ENCODE measurements around the gene KMT5B. TPM values are rescaled to one million over a fixed set of nuclear protein-coding genes. Genes with fewer than 3 reads are reported as not detected.

Gene KMT5B
- polyA plus RNA-seq, 2 of the 4 experiments (the other 2 are of a cell fraction) = 15.2 to 27.1 TPM

DNA sequence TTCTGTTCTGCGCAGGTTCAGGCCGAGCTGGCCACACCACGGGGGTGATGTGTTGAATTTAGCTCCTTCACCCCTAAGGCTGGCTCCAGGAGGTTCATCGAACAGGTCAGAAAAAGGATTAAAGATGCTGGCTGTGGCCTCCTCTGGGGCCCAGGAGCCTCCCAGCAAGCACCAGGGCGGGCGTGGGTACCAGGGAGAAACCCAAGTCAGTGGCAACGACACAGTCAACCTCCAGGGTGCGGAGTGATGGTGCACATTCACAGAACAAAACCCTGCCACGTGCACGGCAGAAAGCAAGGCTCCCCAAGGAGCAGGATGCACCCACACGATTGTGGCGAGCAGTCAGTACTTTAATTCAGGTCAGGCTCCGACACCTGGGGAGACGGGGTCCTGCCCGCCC is 47.9 kb upstream of the KMT5B start:
- no peak for TF ChIP-seq POLR2A (IDR thresholded peaks at IDR 0.05; ENCODE audit: low read length)
- CTCF ChIA-PET = interaction anchor here (0.6 to 7.0 kb wide), 4 partner anchors 11 to 189 kb away, joined by 3 to 131 read pairs (median 30); partner anchors contain the start of gene C11orf24
- Histone ChIP-seq H3K4me3 (no peak overlapping the region), H3K4me2 (no peak overlapping the region), H3K9me3 (no peaks in the 10 kb centered on the region), H3K27ac (no peak overlapping the region), H3K4me1 (peaks cover 15% of the 10 kb centered on the region)
- WGBS (ENCODE audit: missing lambda C conversion rate) = 86% methylated on average over 15 of the region's 15 CpGs
- no peak for FAIRE-seq
- DNase-seq (ENCODE audit: low read depth in 1 of 2, low spot score in 1 of 2) = no peak
- no peak for ATAC-seq
- POLR2A ChIA-PET = interaction anchor here (2.4 kb wide), 1 partner anchor 11 kb away, joined by 13 read pairs; the partner anchor contains the start of gene C11orf24

DNA sequence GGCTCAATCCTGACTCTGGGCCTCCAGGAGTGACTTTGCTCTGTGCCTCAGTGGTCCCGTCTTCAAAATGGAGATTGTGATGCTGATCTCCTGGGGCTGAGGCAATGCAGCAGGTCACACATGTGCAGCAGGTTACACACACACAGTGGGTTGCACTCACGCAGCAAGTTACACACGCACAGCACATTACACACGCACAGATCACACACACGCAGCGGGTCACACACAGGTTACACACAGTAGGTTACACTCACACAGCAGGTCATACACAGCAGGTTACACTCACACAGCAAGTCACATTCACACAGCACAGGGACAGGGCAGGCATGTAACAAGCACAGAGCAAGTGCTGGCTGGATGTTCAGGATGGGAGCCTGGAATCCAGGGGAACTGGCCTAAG is 47.4 kb upstream of the KMT5B start:
- no peak for FAIRE-seq

DNA sequence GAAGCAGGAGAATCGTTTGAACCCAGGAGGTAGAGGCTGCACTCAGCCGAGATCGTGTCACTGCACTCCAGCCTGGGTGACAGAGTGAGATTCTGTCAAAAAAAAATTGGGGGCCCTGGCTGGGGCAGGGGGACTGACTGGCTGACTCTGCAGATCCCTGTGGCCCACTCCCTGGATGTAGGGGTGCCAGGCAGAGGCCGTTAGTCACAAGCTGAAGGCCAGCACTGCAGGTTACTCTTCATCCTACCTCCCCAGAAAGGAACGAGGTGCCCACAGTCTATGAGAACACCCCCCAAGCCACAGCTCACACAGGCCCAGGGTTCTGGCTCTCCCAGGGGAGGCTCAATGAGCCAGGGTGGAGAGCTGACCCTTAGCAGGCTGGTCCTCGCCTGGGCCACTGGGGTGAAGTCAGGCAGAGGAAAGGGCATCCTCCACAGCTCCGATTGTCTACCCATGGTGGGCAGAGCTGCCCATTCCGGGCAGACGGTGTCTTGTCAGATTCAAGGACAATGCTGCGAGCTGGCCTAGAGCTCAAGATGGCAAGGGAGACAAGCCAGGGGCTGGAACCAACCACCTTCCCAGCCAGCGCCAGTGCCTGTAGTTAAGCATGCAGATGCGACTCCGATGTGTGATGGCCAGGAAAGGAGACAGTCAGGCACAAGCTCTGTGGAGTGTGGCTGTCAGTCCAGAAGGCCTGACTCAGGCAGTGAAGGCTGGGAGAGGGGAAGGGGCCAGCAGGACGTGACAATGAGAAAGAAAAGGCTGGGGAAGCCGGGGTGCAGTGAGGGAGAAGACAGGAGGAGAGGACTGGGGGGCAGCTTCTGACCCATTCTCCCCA is 46.2 kb upstream of the KMT5B start:
- 93% methylated on average over 15 of the region's 15 CpGs for WGBS (ENCODE audit: missing lambda C conversion rate)
- Histone ChIP-seq H3K4me2 (no peak overlapping the region), H3K27ac (no peak overlapping the region), H3K4me1 (peaks cover 15% of the 10 kb centered on the region), H3K9me3 (no peaks in the 10 kb centered on the region), H3K4me3 (no peak overlapping the region)
- DNase-seq (ENCODE audit: low read depth in 1 of 2, low spot score in 1 of 2) (no peak), ATAC-seq (no peak), FAIRE-seq (no peak)
- ChIA-PET CTCF (interaction anchor here (0.9 to 7.0 kb wide), 12 partner anchors 10 to 188 kb away, joined by 3 to 131 read pairs (median 4); partner anchors contain the start of gene C11orf24), POLR2A (interaction anchor here (2.4 kb wide), 1 partner anchor 13 kb away, joined by 13 read pairs; the partner anchor contains the start of gene C11orf24)
- no peak for TF ChIP-seq RARB (CRISPR knock-in tag; IDR thresholded peaks at IDR 0.05)

More for the DNA sequence above, 47.4 kb upstream of the KMT5B start:
- ATAC-seq (no peak), DNase-seq (ENCODE audit: low read depth in 1 of 2, low spot score in 1 of 2) (no peak)
- ChIA-PET POLR2A (interaction anchor here (2.4 kb wide), 1 partner anchor 12 kb away, joined by 13 read pairs; the partner anchor contains the start of gene C11orf24), CTCF (interaction anchor here (1.0 to 7.0 kb wide), 8 partner anchors 11 to 187 kb away, joined by 3 to 131 read pairs (median 20); partner anchors contain the start of gene C11orf24)
- 93% methylated on average over 6 of the region's 6 CpGs for WGBS (ENCODE audit: missing lambda C conversion rate)
- no peak overlapping the region for H3K27ac ChIP-seq
- H3K4me2 ChIP-seq = no peak overlapping the region
- H3K9me3 ChIP-seq = no peaks in the 10 kb centered on the region
- TF ChIP-seq RNF2 (IDR thresholded peaks at IDR 0.05; ENCODE audit: borderline replicate concordance, low read depth) (no peak), ZC3H11A (IDR thresholded peaks at IDR 0.05) (no peak), CHD2 (IDR thresholded peaks at IDR 0.05; ENCODE audit: low read length, partially characterized antibody) (no peak), PHF8 (IDR thresholded peaks at IDR 0.05; ENCODE audit: borderline replicate concordance, low read depth) (no peak)
- TF ChIP-seq, protein P1, sequence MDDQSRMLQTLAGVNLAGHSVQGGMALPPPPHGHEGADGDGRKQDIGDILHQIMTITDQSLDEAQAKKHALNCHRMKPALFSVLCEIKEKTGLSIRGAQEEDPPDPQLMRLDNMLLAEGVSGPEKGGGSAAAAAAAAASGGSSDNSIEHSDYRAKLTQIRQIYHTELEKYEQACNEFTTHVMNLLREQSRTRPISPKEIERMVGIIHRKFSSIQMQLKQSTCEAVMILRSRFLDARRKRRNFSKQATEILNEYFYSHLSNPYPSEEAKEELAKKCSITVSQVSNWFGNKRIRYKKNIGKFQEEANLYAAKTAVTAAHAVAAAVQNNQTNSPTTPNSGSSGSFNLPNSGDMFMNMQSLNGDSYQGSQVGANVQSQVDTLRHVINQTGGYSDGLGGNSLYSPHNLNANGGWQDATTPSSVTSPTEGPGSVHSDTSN (IDR thresholded peaks at IDR 0.05) = no peak
- TF ChIP-seq, protein P2, sequence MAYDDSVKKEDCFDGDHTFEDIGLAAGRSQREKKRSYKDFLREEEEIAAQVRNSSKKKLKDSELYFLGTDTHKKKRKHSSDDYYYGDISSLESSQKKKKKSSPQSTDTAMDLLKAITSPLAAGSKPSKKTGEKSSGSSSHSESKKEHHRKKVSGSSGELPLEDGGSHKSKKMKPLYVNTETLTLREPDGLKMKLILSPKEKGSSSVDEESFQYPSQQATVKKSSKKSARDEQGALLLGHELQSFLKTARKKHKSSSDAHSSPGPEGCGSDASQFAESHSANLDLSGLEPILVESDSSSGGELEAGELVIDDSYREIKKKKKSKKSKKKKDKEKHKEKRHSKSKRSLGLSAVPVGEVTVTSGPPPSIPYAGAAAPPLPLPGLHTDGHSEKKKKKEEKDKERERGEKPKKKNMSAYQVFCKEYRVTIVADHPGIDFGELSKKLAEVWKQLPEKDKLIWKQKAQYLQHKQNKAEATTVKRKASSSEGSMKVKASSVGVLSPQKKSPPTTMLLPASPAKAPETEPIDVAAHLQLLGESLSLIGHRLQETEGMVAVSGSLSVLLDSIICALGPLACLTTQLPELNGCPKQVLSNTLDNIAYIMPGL (CRISPR knock-in tag; IDR thresholded peaks at IDR 0.05; ENCODE audit: borderline replicate concordance) = no peak
- TF ChIP-seq, protein P3, sequence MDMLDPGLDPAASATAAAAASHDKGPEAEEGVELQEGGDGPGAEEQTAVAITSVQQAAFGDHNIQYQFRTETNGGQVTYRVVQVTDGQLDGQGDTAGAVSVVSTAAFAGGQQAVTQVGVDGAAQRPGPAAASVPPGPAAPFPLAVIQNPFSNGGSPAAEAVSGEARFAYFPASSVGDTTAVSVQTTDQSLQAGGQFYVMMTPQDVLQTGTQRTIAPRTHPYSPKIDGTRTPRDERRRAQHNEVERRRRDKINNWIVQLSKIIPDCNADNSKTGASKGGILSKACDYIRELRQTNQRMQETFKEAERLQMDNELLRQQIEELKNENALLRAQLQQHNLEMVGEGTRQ (IDR thresholded peaks at IDR 0.05) = no peak
- no peak overlapping the region for H3K4me3 ChIP-seq
- H3K4me1 ChIP-seq = peaks cover 15% of the 10 kb centered on the region

DNA sequence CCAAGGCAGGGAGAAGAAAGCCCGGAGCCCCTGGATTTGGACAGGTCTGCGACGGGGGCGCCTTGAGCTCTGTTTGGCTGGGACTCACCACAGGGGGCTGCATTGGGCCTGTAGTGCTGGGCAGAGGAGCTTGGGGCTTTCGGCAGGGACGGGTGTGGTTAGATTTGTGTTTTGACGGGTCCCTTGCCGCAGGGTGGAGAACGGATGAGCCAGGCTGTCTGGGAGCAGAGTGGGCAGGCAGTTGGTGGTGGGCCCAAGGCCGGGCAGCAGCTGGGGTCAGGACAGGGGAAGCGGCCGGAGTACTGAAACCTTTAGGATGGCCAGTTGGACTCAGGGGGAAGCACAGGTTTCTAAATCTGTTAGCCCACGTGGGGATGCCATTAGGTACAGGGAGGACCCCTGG is 45.3 kb upstream of the KMT5B start:
- DNase-seq (ENCODE audit: low read depth in 1 of 2, low spot score in 1 of 2) (no peak), ATAC-seq (no peak), FAIRE-seq (no peak)
- CTCF ChIA-PET = interaction anchor here (0.9 to 7.0 kb wide), 33 partner anchors 9 to 192 kb away, joined by 3 to 131 read pairs (median 7); partner anchors contain the start of gene C11orf24
- Histone ChIP-seq H3K4me1 (peaks cover 15% of the 10 kb centered on the region), H3K4me2 (no peak overlapping the region), H3K27ac (no peak overlapping the region; a peak in 1 of 6 replicates), H3K9me3 (no peaks in the 10 kb centered on the region), H3K4me3 (no peak overlapping the region)
- POLR2A ChIA-PET = interaction anchor here (1.5 kb wide), 1 partner anchor 14 kb away, joined by 4 read pairs; the partner anchor contains the start of gene C11orf24
- 93% methylated on average over 13 of the region's 13 CpGs for WGBS (ENCODE audit: missing lambda C conversion rate)
- no peak for TF ChIP-seq HEYL (CRISPR knock-in tag; IDR thresholded peaks at IDR 0.05)
- TF ChIP-seq CHD4 (IDR thresholded peaks at IDR 0.05; ENCODE audit: borderline replicate concordance) = no peak
- TF ChIP-seq, protein P4, sequence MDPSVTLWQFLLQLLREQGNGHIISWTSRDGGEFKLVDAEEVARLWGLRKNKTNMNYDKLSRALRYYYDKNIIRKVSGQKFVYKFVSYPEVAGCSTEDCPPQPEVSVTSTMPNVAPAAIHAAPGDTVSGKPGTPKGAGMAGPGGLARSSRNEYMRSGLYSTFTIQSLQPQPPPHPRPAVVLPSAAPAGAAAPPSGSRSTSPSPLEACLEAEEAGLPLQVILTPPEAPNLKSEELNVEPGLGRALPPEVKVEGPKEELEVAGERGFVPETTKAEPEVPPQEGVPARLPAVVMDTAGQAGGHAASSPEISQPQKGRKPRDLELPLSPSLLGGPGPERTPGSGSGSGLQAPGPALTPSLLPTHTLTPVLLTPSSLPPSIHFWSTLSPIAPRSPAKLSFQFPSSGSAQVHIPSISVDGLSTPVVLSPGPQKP (IDR thresholded peaks at IDR 0.05; ENCODE audit: low read depth, low read length) = no peak
- TF ChIP-seq NPAS2 (CRISPR knock-in tag; IDR thresholded peaks at IDR 0.05; ENCODE audit: borderline replicate concordance) = no peak
- no peak for TF ChIP-seq GATA3 (IDR thresholded peaks at IDR 0.05; ENCODE audit: borderline replicate concordance)
- no peak for TF ChIP-seq NR3C1 (IDR thresholded peaks at IDR 0.05)
- no peak for TF ChIP-seq ZC3H11A (IDR thresholded peaks at IDR 0.05)
- no peak for TF ChIP-seq CHD2 (IDR thresholded peaks at IDR 0.05; ENCODE audit: low read length, partially characterized antibody)
- TF ChIP-seq, protein P5, sequence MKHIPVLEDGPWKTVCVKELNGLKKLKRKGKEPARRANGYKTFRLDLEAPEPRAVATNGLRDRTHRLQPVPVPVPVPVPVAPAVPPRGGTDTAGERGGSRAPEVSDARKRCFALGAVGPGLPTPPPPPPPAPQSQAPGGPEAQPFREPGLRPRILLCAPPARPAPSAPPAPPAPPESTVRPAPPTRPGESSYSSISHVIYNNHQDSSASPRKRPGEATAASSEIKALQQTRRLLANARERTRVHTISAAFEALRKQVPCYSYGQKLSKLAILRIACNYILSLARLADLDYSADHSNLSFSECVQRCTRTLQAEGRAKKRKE (CRISPR knock-in tag; IDR thresholded peaks at IDR 0.05; ENCODE audit: low read depth) = no peak
